Stomach (tissue), 4 donors: ENCODE measurements around the gene ESR2.

Experiments
- CTCF ChIP-seq, 7 experiments: fragments of 450-650 bp in 4 of 7; fragments of 200-600 bp in 3 of 7; sonication (generic) in 3 of 7; IDR thresholded peaks; one replicate each; pipeline ENCODE4 v1.5.1; 2016 to 2019; ENCODE audit warnings: antibody characterized with exemption in 7 of 7, control low read depth in 2 of 7, mild to moderate bottlenecking in 1 of 7
- EP300 ChIP-seq: sonication (generic); formaldehyde crosslinking; IDR thresholded peaks from one replicate; pipeline ENCODE4 v1.6.1; 2017; ENCODE audit warnings: antibody characterized with exemption
- POLR2A ChIP-seq, 4 donors: fragments of 450-650 bp; IDR thresholded peaks; one replicate each; pipeline ENCODE4 v1.6.1; 2016; ENCODE audit warnings: antibody characterized with exemption in 4 of 4, control low read depth in 2 of 4, mild to moderate bottlenecking in 1 of 4, moderate library complexity in 1 of 4
- POLR2AphosphoS5 ChIP-seq, 3 donors: sonication (generic); formaldehyde crosslinking; IDR thresholded peaks; one replicate each; pipeline ENCODE4 v1.6.1; 2016; ENCODE audit warnings: antibody characterized with exemption in 3 of 3

DNA sequence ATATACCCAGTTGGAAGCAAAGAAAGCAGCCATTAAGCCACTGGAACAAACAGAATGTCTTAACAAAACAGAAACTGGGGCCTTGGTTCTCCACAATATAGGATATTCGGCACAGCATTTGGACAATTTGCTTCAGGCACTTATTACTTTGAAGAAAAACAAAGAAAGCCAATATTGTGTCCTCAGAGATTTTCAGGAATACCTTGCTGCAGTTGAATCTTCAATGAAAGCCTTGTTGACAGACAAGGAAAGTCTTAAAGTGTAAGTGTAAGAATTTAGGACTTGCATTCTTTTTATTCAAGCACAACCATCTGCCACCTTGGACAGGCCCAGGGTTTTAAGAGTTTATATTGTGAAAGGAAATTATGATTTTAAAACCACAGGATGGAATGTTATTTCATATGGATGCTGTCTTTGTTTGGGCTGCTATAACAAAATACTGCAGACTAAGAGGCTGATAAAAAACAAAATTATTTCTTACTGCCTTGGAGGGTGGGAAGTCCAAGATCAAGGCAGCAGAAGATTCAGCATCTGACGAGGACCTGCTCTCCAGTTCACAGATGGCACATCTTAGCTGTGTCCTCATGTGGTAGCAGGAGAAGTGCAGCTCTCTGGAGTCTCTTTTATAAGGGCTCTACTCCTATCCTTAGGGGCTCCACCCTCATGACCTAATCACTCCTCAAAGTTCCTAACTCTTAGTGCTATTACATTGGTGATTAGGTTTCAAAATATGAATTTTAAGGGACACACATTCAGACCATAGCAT is 244.4 kb downstream of the ESR2 start:
- TF ChIP-seq POLR2AphosphoS5 (IDR thresholded peaks at IDR 0.05) (no peak), EP300 (no peak), POLR2A (IDR thresholded peaks at IDR 0.05) (no peak), CTCF (IDR thresholded peaks at IDR 0.05) (no peak)
